CD4-positive, alpha-beta T cell treated with Interleukin-6 at 100 ng/mL for 8 hours (primary cell): ENCODE results near the gene SUFU.
"Not testable (repeated sequence)": the region's sequence is repeated elsewhere in the genome, so short reads cannot be mapped to it uniquely, and the experiment has no call there.

Experiments used
- DNase-seq: peaks from one replicate; pipeline ENCODE4 v3.0.0-alpha.2; 2020; ENCODE audit warnings: mixed read lengths, low spot score

SUFU gene

DNA sequence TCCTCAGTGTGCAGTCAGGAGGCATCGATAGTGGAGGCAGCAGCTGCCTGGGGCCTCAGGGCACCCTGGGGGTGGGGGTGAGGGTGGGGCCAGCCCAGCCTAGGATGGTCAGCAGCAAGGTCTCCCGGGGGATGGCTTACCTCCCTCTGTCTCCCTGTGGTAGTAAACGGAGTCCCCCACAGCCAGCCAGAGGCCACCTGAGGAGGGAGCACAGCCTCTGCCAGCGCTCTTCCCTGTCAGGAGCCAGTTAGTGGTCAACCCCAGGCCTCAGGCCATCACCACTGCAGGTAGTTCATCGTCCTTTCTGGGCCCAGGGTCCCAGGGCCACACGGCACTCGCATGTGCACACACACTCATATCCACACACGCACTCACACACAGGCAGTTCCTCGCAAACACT, 23.4 kb upstream of the SUFU start:
- DNase-seq = no peak

DNA sequence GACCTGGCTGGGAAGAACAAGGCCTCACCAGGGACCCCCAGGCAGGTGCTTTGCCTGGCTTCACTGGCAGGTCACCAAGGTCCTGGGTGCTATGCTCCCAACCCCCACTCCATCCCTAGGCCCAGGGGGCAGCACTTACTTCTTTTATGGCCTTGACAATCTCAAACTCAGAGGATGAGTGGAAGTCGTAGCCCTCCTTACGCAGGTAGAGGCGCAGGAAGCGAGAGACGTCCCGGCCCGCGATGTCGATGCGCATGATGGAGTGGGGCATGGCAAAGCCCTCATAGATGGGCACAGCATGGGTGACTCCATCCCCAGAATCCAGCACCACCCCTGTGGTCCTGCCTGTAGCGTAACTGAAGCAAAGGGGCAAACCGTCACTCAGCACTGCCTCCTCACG, 19.8 kb upstream of the SUFU start:
- no peak for DNase-seq

DNA sequence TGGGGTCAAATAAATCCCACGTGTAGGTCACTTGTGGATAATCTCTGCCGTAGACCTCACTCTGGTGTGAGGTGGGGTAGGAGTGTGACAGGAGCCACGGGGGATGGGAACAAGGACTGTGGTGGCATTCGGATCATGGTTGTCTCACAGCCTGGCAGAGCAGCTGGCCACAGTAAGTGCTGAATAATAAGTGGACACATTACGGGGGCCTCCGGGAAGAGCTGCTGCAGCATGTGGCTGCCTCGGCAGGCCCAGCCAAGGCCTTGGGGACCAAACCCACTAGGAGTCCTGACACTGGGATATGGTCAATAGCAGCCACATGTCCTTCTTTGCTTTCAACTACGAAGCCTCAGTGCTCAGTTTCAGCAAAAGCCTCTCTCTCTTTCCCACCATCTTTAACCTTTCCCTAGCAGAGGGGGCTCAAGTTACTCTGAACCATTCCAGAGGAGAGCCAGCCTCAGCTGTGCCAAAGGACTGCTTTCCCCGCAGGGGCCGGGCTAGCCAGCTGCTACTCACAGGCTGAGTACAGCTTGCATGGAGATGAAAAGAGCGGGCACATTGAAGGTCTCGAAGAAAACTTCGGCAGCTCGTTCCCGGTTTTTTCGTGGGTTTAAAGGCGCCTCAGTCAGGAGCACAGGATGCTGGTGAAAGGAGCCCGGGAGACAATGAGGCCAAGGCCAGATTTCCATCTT, 18.5 kb upstream of the SUFU start:
- no peak for DNase-seq

DNA sequence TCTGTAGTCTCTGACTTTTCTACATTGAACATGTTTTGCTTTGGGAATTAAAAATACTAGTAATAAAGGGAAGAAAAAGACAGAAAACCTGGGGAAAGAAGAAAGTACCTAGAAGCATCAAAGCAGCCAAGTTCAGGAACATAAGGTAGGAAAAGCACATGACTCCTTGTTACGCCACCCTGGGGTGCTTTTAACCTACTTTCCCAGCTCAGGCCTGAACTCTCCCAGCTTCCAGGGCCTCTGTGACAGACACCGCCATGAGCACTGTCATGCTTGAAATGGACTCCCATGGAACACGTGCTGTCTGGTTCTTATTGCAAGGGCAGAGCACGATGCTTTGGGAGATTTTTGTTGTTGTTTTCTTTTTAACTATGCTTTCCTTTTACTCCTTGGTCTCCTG, 12.6 kb upstream of the SUFU start:
- no peak for DNase-seq

DNA sequence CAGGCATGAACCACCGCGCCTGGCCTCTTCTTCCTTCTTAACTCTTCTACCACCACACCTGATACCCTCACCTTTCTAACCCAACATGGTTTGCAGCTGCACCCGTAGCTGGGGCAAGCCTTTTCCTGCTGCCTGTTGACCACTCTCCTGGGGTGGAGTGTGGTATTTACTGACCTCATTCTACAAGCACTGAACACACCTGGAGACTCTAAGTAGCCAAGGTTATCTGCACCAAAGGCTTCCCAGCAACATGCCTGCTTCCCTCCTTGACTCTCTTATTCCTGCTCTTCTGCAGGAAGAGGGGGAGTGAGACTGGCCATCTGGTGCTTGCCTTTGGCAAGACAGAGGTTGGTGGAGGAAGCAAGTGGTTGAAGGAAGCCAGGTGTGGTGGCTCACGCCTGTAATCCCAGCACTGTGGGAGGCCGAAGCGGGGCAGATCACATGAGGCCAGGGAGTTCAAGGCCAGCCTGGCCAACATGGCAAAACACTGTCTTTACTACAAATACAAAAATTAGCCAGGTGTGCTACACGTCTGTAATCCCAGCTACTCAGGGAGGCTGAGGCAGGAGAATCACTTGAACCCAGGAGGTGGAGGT, 11.3 kb upstream of the SUFU start:
- DNase-seq = no peak

DNA sequence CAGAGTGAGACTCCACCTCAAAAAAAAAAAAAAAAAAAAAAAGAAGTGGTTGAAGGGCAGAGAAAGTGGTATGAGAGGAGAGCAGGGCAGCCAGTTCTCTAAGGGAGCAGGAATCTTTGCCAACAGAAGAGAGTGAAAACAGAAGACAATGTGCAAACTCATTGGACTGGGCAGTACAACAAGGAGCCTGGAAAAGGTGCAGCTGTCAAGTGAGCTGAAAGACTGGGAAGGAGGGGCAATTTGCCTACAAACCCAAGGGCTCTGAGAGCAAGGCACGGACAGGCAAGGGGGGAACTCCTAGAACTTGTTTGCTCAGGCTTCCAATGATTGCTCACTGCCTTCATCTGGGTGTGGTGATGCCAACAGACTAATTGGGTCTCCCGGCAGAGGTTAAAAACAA, 10.8 kb upstream of the SUFU start:
- no peak for DNase-seq

DNA sequence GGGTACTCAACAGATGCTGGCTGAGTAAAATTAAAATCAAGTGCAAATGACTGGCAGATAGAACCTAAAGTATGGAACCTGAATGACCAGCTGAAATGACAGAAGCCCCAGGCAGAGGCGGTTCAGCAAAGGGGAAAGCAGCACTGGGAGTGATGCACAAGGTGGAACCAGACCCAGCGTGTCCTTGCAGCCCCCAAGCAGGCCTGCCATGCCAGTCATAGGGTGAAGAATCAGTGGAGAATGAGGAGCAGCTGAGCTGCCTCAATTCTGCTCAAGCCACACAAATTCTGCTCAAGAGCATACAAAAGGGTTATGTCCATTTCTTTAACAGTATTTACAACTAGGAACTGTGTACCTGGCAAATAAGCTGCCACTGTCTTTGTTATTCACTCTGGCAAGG, 10.0 kb upstream of the SUFU start:
- no peak for DNase-seq

DNA sequence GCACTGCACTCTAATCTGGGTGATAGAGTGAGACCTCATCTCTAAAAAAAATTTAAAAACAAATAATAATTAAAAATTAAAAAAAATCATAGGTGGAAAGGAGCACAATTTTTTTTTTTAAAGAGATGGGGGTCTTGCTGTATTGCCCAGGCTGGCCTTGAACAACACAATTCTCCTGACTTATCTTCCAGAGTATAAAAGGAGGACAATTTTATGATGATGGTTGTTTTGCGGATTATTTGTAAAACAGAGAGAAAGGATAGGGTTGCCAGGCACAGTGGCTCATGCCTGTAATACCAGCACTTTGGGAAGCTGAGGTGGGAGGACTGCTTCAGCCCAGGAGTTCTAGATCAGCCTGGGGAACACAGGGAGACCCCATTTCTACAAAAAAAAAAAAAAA, 6.2 kb upstream of the SUFU start:
- no peak for DNase-seq

DNA sequence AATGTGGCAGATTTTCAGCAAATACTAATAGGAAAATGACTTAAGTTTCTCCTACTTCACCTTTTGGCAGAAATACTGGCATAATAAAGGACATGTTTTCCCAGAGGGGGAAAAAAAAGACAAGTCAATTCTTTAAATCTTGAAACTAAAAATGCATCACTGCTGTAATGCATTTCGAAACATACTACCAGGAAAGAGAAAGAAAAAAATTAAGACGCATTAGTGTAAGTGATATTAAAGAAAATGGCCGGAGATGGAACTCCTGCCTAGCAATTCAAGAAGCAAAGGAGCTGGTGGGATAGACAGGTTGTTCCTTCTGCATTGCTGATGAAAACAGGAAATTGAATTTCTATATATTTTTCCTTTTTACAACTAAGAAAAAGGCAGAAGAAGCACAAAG, 4.4 kb upstream of the SUFU start:
- no peak for DNase-seq

DNA sequence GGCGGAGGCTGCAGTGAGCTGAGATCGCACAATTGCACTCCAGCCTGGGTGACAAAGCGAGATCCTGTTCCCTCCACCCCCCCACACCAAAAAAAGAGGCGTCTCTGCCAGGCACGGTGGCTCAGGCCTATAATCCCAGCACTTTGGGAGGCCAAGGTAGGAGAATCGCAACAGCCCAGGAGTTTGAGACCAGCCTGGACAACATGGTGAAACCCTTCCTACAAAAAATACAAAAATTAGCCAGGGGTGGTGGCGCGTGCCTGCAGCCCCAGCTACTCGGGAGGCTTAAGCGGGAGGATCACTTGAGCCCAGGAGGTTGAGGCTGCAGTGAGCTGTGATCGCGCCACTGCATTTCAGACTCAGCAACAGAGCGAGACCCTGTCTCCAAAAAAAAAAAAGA, 3.1 kb upstream of the SUFU start:
- not testable (repeated sequence) for DNase-seq

DNA sequence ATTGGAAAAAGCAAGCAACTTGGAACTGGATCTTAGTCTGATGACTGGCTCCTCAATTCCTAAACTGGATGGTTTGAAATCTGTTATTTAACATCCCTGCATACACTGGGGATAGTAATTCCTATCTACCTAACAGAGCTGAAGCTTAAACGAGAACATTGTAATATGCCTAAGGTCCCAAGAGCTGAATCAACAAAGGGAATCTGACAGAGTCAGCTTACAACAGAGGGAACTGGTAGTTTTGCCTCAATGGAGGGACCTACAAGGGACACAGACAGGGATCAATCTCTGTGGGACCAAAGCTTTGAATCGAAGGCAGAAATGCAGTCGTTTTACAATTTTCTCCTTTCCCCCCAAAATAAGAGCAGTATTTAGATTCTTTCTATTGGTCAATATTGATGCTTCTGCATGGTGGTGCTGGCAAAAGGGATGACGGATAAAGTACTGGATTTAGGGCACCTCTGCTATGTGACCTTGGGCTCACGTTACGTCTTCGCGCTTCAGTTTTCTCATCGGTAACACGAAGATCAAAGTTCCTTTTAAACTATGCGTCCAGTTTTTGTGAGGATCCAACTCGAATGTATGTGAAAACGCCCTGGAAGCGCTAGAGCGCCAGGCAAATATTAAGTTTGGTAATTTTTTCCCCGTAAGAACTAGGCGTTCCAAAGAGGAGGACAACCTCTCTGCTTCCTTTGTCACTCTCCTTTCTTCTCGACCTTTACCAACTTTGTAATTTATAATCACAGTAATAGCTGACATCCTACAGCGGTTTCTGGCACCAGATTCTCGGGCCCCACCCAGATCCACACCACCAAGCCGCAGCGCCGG, 2.4 kb upstream of the SUFU start:
- DNase-seq = no peak

DNA sequence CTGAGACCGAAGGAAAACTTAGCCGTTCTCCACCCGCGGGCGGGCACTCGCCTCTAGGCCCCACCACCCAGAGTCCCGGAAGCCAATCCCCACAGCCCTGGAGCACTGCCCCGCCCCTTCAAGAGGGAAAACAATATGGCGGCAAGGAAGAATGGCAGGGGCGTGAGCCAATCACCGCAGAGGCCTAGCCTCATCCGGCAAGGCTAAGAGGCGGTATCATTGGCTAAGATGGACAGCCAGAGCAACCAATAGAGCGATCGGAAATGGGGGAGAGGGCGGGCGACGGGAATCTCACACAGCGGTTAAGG, 1.8 kb upstream of the SUFU start:
- peak; percentile 99 for DNase-seq

DNA sequence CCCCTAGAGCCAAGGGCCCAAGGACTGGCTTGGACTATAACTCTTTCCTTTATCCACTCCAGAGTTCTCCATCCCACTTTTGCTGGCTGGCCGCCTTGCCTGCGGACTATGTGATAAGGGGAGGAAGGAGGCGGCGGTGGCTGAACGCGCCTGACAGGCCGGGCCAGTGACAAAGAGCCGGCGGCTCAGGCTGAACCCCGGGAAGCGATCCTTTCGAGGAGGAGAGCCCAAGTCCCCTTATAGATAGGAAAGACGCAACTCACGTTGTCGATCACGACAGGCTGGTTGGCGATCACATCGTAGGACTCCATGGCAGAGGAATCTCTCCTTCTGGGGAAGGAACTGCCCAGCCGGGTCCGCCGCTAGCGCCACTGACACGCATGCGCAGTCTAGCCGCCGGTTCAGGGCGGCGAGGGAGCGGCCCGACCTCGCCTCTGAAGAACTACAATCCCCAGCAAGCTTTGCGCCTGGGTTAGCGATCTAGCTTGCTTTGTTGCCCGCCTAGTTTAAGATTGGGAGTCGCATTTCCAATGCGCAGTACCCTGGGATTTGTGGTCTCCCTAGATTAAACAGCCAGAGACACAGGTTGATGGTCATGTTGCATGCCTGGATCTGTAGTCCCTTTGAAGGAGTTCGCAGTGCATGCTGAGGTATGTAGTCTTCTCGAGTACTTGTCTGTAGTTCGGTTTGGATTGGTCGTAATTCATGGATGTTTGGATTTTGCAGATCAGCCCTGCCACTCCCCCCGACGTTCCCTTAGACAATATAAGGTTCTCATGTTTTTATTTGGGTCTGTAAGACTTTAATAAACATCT, 1.2 kb upstream of the SUFU start, which contains the start of gene ACTR1A:
ACTR1A (minus strand) TSS at position 376 of the 815 bp plus-strand sequence; CDS start at position 311, 65 bp downstream.
- DNase-seq = peak; percentile 96

DNA sequence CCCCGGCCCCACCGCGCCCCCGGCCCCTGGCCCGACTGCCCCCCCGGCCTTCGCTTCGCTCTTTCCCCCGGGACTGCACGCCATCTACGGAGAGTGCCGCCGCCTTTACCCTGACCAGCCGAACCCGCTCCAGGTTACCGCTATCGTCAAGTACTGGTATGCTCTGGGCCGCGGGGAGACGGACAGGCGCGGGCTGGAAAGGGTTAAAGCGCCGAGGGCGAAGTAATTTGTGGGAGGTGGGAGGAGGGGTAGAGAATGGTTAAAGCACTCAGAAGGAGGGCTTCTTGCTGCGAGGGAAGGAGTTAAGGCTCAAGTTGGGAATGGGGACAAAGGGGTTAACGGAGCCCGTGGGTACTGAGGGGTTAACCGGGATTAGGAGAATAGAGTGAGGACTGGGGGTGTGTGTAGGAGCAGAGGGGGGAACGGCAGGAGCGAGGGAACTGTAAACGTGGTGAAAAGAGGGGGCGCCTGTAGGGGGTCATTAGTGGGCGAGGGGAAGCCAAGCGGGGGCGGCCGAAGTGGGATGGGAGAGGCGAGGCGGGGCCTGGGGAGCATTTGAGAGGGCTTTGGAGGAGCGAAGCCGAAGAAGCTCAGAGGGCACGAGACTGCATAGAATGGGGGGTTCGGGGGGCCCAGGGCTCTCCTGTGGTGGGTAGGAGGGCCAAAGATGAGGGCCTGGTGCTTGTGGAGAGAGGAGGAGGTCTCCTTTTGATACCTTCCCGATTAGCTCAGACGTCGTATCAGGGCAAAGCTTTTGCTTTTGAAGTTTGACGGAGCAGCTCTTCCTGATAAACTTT, 605 bp downstream of the SUFU start:
- peak; percentile 34 for DNase-seq

DNA sequence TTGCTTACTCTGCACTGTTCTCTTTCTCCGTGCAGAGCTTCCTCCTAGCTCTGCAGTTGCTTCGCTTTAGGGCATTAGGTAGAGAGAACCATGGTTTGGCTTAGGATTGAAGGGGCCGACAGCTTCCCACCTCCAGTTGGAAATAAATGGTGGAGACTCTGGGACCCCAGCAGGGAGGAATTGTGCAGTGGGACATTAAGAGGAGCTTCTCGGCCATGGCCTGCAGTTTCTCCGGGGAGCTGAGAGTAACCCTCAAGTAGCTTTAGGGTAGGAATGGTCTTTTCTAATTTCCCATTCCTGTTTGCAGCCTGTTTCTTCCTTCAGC, 1.2 kb downstream of the SUFU start:
- no peak for DNase-seq

DNA sequence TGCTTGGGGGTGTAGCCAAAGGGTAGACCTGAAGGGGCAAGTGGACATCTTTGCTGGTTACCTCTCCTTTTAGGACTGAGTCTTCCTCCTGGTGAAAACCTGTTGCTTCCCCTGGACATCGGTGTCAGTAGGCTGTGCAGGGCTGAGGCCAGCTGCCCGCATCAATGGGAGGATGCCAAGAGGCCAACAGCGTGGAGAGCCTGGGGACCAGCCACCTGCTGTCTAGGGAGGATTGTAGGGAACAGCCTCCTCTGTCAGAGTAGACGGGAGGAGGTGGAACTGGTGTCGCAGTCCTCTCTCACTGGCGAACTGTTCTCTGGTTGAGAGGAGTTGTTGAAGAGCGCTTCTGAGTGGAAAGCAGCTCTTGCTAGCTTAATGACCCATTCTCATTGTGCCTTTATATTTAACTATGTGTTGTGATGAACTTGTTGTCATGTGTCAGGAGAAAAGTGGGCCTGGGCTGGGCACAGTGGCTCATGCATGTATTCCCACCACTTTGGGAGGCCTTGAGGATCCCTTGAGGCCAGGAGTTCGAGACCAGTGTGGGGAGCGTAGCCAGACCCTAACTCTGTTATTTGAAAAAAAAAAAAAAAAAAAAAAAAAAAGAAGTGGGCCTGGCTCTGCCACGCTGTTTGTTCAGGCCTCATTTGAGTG, 1.8 kb downstream of the SUFU start:
- DNase-seq = no peak

DNA sequence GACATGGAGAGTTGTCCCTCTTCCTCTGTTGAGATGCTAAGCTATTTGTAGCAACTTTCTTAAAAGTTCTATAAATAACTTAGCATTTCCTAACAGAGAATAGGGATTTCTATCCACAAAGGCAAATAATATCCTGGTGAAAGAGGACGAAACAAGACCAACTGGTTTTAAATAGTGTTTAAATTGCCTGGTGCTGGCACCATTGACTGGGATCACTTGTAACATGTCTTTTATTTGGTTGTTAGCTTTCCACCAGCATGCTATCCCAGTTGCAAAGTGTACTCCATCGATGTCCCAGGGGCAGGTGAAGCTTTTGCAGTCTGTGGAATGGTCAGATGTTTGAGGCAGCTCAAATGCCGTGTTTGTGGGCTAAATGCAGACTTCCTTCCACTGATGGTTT, 3.7 kb downstream of the SUFU start:
- DNase-seq = no peak

DNA sequence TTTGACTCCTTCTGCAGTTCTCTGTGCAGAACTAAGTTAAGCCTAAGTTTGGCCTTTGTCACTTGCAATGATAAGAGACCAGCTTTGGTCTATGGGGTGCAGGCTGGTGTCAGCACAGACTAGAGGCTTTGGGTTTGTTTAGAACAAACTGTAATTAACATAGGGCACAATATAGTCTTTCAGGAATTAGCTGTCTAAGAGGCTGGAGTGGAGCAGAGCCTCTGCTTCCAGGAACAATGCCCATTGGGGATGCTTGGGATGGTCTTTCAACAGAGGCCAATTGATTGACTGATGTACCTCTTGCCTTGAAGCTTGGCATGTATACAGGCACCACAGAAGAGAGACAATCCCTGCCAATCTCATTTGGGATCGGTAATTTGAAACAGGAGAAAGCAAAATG, 4.7 kb downstream of the SUFU start:
- no peak for DNase-seq

DNA sequence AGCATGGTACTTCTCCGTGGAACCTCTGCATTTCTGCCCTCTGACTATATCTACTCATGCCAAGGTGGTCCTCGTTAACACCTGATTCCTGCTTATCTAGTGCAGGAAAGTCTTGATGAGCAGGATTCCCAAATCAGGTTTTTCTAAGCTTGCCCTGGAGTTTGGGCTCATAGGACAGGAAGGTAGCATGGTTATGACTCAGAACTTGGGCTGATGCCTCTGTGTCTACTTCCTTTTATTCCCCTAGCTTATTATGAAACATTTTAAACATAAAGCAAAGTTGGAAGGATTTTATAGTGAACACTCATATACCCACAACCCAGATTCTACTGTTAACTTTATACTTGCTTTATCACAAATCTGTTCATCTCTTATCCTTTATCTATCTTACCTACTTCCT, 5.6 kb downstream of the SUFU start:
- no peak for DNase-seq

DNA sequence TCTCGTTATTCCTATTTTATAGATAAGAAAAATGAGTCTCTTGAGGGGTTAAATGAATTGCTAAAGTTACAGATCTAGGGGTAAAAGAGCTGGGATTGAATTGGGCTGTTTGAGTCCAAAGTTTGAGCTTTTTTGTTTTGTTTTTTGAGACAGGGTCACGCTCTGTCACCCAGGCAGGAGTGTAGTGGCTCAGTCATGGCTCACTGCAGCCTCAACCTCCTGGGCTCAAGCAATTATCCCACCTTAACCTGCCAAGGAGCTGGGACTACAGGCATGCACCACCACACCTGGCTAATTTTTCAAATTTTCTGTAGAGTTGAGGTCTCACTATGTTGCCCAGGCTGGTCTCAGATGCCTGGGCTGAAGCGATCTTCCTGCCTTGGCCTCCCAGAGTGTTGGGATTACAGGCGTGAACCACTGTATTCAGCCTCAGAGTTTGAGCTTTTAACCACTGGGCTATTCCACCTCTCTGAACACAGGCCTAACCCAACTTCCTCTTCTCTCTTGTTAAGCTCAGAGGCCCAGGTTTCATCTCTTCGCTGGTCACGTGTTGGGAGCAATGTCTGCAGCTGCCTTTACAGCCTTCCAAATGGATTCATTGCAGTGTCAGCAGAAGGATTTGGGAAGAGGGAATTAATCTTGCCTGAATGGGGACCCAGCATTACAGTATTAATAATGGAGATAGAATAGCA, 8.0 kb downstream of the SUFU start:
- DNase-seq = no peak
